GM12801 (cell line): Measurements from ENCODE around the gene AIG1.

Experiments
- CTCF ChIP-seq: IDR thresholded peaks from one replicate; pipeline ENCODE4 v1.5.1; 2011; ENCODE audit warnings: control low read depth; ENCODE audit not compliant: insufficient read length; ENCODE audit errors: extremely low read depth

The AIG1 gene

GRCh38 chr6:143059663-143060353, 881 bp upstream of the AIG1 start:
- TF ChIP-seq CTCF: no peak

- no peak for TF ChIP-seq CTCF
These were observed 309 bp upstream of the AIG1 start for GRCh38 chr6:143060354-143060805.

- no peak for TF ChIP-seq CTCF
These were observed 1.1 kb downstream of the AIG1 start for GRCh38 chr6:143061597-143062385.

GRCh38 chr6:143062551-143062950, 1.9 kb downstream of the AIG1 start:
- TF ChIP-seq CTCF: no peak

GRCh38 chr6:143063631-143064030, 2.9 kb downstream of the AIG1 start:
- no peak for TF ChIP-seq CTCF

- TF ChIP-seq CTCF: no peak
These were observed 3.6 kb downstream of the AIG1 start for GRCh38 chr6:143064271-143064670.

GRCh38 chr6:143064951-143065683, 4.4 kb downstream of the AIG1 start:
- no peak for TF ChIP-seq CTCF
